SK-N-MC (cell line): ENCODE results near the gene TTC7B.

Source experiments
- EZH2 ChIP-seq: fragments of 200-600 bp; sonication (generic); IDR thresholded peaks from one replicate; pipeline ENCODE4 v1.6.1; 2017; ENCODE audit warnings: antibody characterized with exemption
- FOXP2 ChIP-seq: optimal IDR thresholded peaks from 2 replicates; pipeline ENCODE3; 2011; ENCODE audit warnings: mild to moderate bottlenecking, moderate library complexity; ENCODE audit not compliant: insufficient read depth; ENCODE audit errors: extremely low read length, control extremely low read depth
- POLR2AphosphoS5 ChIP-seq: IDR thresholded peaks from 2 replicates; pipeline ENCODE4 v1.6.1; 2012; ENCODE audit warnings: mild to moderate bottlenecking, low read depth, low read length, borderline replicate concordance

- no peak for TF ChIP-seq POLR2AphosphoS5
- no peak for TF ChIP-seq EZH2
- TF ChIP-seq FOXP2: no peak
These were observed 32.9 kb downstream of the TTC7B start for GRCh38 chr14:90783344-90783743.
